ENCODE data around the gene SEMA3G.

Gene SEMA3G

GRCh38 chr3:52394751-52395502, 50.0 kb downstream of the SEMA3G start:
- no peak for DNase-seq

GRCh38 chr3:52393959-52394670, 50.8 kb downstream of the SEMA3G start:
- no peak for DNase-seq

- DNase-seq: no peak
Measured at GRCh38 chr3:52393131-52393807, 51.6 kb downstream of the SEMA3G start.

- no peak for DNase-seq
Measured at GRCh38 chr3:52392216-52392930, 52.5 kb downstream of the SEMA3G start.

- DNase-seq: no peak
Measured at GRCh38 chr3:52391096-52391495, 53.8 kb downstream of the SEMA3G start.

GRCh38 chr3:52388933-52389332, 56.0 kb downstream of the SEMA3G start:
- DNase-seq: no peak

- no peak for DNase-seq
Measured at GRCh38 chr3:52388348-52388821, 56.5 kb downstream of the SEMA3G start.

- DNase-seq: no peak
Measured at GRCh38 chr3:52387481-52387880, 57.4 kb downstream of the SEMA3G start.

- no peak for DNase-seq
Measured at GRCh38 chr3:52385157-52385556, 59.7 kb downstream of the SEMA3G start.

- no peak for DNase-seq
Measured at GRCh38 chr3:52384019-52384761, 60.7 kb downstream of the SEMA3G start.

- no peak for DNase-seq
Measured at GRCh38 chr3:52383446-52383845, 61.5 kb downstream of the SEMA3G start.

Data from CD4-positive, alpha-beta T cell treated with Interleukin-17A for 4 hours (primary cell).